GM19193 (cell line): ENCODE measurements around the gene MRPL37.

Source experiments
- POLR2A ChIP-seq: IDR thresholded peaks from 4 replicates; pipeline ENCODE4 v1.6.1; 2011; ENCODE audit not compliant: insufficient read depth, insufficient read length; ENCODE audit errors: extremely low read depth

Gene MRPL37

GRCh38 chr1:54167422-54168139, 32.4 kb upstream of the MRPL37 start:
- no peak for TF ChIP-seq POLR2A

GRCh38 chr1:54168206-54168965, 31.6 kb upstream of the MRPL37 start:
- no peak for TF ChIP-seq POLR2A

GRCh38 chr1:54169068-54169467, 30.9 kb upstream of the MRPL37 start:
- no peak for TF ChIP-seq POLR2A

GRCh38 chr1:54171016-54171415, 29.0 kb upstream of the MRPL37 start:
- TF ChIP-seq POLR2A: no peak

- TF ChIP-seq POLR2A: no peak
Measured at GRCh38 chr1:54171606-54172005, 28.4 kb upstream of the MRPL37 start.

GRCh38 chr1:54172614-54173599, 27.1 kb upstream of the MRPL37 start:
- TF ChIP-seq POLR2A: no peak

GRCh38 chr1:54173681-54174080, 26.3 kb upstream of the MRPL37 start:
- no peak for TF ChIP-seq POLR2A

- TF ChIP-seq POLR2A: no peak
Measured at GRCh38 chr1:54174106-54174505, 25.9 kb upstream of the MRPL37 start.

GRCh38 chr1:54176621-54177327, 23.2 kb upstream of the MRPL37 start:
- no peak for TF ChIP-seq POLR2A

GRCh38 chr1:54177726-54178125, 22.2 kb upstream of the MRPL37 start:
- TF ChIP-seq POLR2A: no peak

GRCh38 chr1:54178296-54179070, 21.5 kb upstream of the MRPL37 start:
- no peak for TF ChIP-seq POLR2A

- no peak for TF ChIP-seq POLR2A
Measured at GRCh38 chr1:54180701-54181360, 19.1 kb upstream of the MRPL37 start.

GRCh38 chr1:54186056-54186455, 13.9 kb upstream of the MRPL37 start:
- TF ChIP-seq POLR2A: no peak

- no peak for TF ChIP-seq POLR2A
Measured at GRCh38 chr1:54188291-54188690, 11.7 kb upstream of the MRPL37 start.

- no peak for TF ChIP-seq POLR2A
Measured at GRCh38 chr1:54190526-54190925, 9.4 kb upstream of the MRPL37 start.
